Right hindlimb (tissue), 1 donor: ENCODE data around the gene KCNH5.
A peak's percentile ranks its signal among the peaks of the same experiment; 100 is the strongest.
"Not testable (repeated sequence)": the region's sequence is repeated elsewhere in the genome, so short reads cannot be mapped to it uniquely, and the experiment has no call there.

Experiments
- DNase-seq: peaks from one replicate; pipeline ENCODE4 v3.0.0-alpha.2; 2018

The KCNH5 gene

GRCh38 chr14:62882967-62883366 lies 162.3 kb downstream of the KCNH5 start:
- DNase-seq, result no peak

- no peak for DNase-seq
Measured at GRCh38 chr14:62866376-62866775, 178.9 kb downstream of the KCNH5 start.

- DNase-seq, result no peak
Measured at GRCh38 chr14:62864588-62864987, 180.7 kb downstream of the KCNH5 start.

- not testable (repeated sequence) for DNase-seq
Measured at GRCh38 chr14:62858011-62858410, 187.2 kb downstream of the KCNH5 start.

- peak; percentile 23 for DNase-seq
Measured at GRCh38 chr14:62854951-62855350, 190.3 kb downstream of the KCNH5 start.

GRCh38 chr14:62847168-62847567 lies 198.1 kb downstream of the KCNH5 start:
- DNase-seq, result no peak

- DNase-seq, result no peak
Measured at GRCh38 chr14:62844546-62844945, 200.7 kb downstream of the KCNH5 start.

- DNase-seq, result no peak
Measured at GRCh38 chr14:62824086-62824485, 221.2 kb downstream of the KCNH5 start.

GRCh38 chr14:62819931-62820330 lies 225.3 kb downstream of the KCNH5 start:
- no peak for DNase-seq

GRCh38 chr14:62807636-62808035 lies 237.6 kb downstream of the KCNH5 start:
- DNase-seq, result no peak

- DNase-seq, result no peak
Measured at GRCh38 chr14:62800577-62800976, 244.7 kb downstream of the KCNH5 start.

GRCh38 chr14:62796431-62796830 lies 248.8 kb downstream of the KCNH5 start:
- no peak for DNase-seq

GRCh38 chr14:62792578-62792977 lies 252.7 kb downstream of the KCNH5 start:
- no peak for DNase-seq

- DNase-seq, result not testable (repeated sequence)
Measured at GRCh38 chr14:62781328-62781727, 263.9 kb downstream of the KCNH5 start.

GRCh38 chr14:62778852-62779251 lies 266.4 kb downstream of the KCNH5 start:
- no peak for DNase-seq

- DNase-seq, result no peak
Measured at GRCh38 chr14:62778310-62778709, 266.9 kb downstream of the KCNH5 start.

- no peak for DNase-seq
Measured at GRCh38 chr14:62777510-62777909, 267.7 kb downstream of the KCNH5 start.

- DNase-seq, result no peak
Measured at GRCh38 chr14:62776300-62776699, 269.0 kb downstream of the KCNH5 start.

- no peak for DNase-seq
Measured at GRCh38 chr14:62768753-62769152, 276.5 kb downstream of the KCNH5 start.

GRCh38 chr14:62763951-62764350 lies 281.3 kb downstream of the KCNH5 start:
- no peak for DNase-seq

- no peak for DNase-seq
Measured at GRCh38 chr14:62759796-62760195, 285.5 kb downstream of the KCNH5 start.

GRCh38 chr14:62746881-62747280 lies 298.4 kb downstream of the KCNH5 start:
- DNase-seq, result not testable (repeated sequence)

GRCh38 chr14:62745496-62745895 lies 299.8 kb downstream of the KCNH5 start:
- DNase-seq, result no peak

GRCh38 chr14:62743560-62743959 lies 301.7 kb downstream of the KCNH5 start:
- no peak for DNase-seq

- DNase-seq, result no peak
Measured at GRCh38 chr14:62743118-62743517, 302.1 kb downstream of the KCNH5 start.

GRCh38 chr14:62739647-62740046 lies 305.6 kb downstream of the KCNH5 start:
- no peak for DNase-seq
